ENCODE data around the gene NT5M.

The NT5M gene

DNA sequence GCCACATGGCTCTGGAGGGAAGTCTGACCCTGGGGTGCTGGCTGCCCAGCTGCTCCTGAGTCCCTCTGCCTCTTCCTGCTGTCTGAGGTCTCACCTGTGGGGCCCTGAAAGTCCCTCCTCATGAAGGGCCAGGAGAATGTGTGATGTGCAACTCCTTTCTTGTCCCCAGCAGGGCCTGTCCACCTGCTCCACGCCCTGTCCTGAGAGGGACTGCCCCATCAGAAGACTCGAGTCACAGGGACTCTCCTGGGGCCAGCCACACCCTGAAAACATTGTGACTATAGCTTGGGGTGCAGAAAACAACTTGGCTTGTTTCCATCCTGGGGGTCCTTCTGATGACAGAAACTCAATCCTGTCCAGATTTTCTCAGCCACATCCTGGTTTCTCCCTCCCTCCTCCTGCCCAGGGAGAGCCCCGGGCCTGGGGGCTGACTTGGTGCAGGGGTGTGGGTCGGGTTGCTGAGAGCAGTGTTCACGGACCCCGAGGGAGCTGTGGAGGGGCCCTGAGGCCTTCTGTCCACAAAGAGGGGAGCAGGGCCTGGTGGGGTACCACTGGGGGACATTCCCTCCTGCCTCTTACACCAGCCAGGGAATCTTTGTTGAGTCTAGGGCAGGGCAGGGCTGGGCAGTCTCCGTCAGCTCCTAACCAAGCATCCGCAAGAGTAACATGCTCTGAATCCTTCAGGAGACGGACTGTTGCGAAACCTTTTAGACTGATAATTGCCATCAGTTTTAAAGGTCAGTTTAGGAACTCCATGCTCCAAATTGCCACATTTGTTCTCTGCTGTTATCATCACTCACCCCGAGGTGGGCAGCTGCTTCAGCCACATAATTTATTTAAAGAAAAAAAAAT, 45.9 kb downstream of the NT5M start:
- H3K27me3 ChIP-seq (ENCODE audit: control insufficient read depth, low read length), result no peaks in the 10 kb centered on the region
- H4K20me1 ChIP-seq (ENCODE audit: control insufficient read depth, insufficient read depth, low read depth, low read length), result no peaks in the 10 kb centered on the region
- no peak overlapping the region for H3K27ac ChIP-seq (ENCODE audit: low read depth, low read length)
- no peak for TF ChIP-seq EZH2phosphoT487 (IDR thresholded peaks at IDR 0.05; ENCODE audit: borderline replicate concordance, low read length)
- TF ChIP-seq, protein P1, sequence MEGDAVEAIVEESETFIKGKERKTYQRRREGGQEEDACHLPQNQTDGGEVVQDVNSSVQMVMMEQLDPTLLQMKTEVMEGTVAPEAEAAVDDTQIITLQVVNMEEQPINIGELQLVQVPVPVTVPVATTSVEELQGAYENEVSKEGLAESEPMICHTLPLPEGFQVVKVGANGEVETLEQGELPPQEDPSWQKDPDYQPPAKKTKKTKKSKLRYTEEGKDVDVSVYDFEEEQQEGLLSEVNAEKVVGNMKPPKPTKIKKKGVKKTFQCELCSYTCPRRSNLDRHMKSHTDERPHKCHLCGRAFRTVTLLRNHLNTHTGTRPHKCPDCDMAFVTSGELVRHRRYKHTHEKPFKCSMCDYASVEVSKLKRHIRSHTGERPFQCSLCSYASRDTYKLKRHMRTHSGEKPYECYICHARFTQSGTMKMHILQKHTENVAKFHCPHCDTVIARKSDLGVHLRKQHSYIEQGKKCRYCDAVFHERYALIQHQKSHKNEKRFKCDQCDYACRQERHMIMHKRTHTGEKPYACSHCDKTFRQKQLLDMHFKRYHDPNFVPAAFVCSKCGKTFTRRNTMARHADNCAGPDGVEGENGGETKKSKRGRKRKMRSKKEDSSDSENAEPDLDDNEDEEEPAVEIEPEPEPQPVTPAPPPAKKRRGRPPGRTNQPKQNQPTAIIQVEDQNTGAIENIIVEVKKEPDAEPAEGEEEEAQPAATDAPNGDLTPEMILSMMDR (IDR thresholded peaks at IDR 0.05; ENCODE audit: low read depth, low read length, poor library complexity, severe bottlenecking), result no peak
- no peaks in the 10 kb centered on the region for H3F3A ChIP-seq (ENCODE audit: control insufficient read depth, insufficient read depth)
- H3K4me1 ChIP-seq (ENCODE audit: control insufficient read depth, low read length), result no peaks in the 10 kb centered on the region
- no peaks in the 10 kb centered on the region for H3K9me2 ChIP-seq (replicated peaks; ENCODE audit: control insufficient read depth, low read length)
- no peak overlapping the region for H3K4me3 ChIP-seq (ENCODE audit: low read length)
- no peaks in the 10 kb centered on the region for H3K79me2 ChIP-seq (ENCODE audit: control insufficient read depth, low read length)
- H3K36me3 ChIP-seq (ENCODE audit: control insufficient read depth, low read length), result no peaks in the 10 kb centered on the region
- no peak overlapping the region for H3K4me2 ChIP-seq (ENCODE audit: low read length)
- H3K9me3 ChIP-seq (ENCODE audit: control insufficient read depth, insufficient read depth, low read length), result no peaks in the 10 kb centered on the region

DNA sequence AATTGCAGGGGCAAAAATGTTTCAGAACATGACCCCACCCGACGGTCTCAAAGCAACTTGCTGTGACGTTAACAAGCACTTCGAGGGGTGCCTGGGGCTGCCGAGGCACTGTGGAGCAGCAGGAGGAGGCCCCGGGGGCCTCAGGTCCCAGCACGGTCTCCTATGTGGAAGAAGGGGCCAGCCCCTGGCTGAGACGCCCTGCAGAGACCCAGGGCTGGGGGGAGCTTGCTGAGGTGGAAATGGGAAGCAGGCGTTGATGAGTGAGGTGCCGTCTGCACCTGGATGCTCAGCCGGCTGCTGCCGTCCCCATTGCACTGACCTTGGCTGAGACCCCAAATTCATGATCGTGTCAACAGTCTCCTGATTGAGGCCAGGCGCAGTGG, 46.5 kb downstream of the NT5M start:
- Histone ChIP-seq H3K79me2 (ENCODE audit: control insufficient read depth, low read length) (no peaks in the 10 kb centered on the region), H3K4me2 (ENCODE audit: low read length) (no peak overlapping the region), H4K20me1 (ENCODE audit: control insufficient read depth, insufficient read depth, low read depth, low read length) (no peaks in the 10 kb centered on the region), H3K9me2 (replicated peaks; ENCODE audit: control insufficient read depth, low read length) (no peaks in the 10 kb centered on the region), H3K4me1 (ENCODE audit: control insufficient read depth, low read length) (no peaks in the 10 kb centered on the region), H3K36me3 (ENCODE audit: control insufficient read depth, low read length) (no peaks in the 10 kb centered on the region), H3K27me3 (ENCODE audit: control insufficient read depth, low read length) (no peaks in the 10 kb centered on the region), H3F3A (ENCODE audit: control insufficient read depth, insufficient read depth) (no peaks in the 10 kb centered on the region), H3K9me3 (ENCODE audit: control insufficient read depth, insufficient read depth, low read length) (no peaks in the 10 kb centered on the region), H3K4me3 (ENCODE audit: low read length) (no peak overlapping the region), H3K27ac (ENCODE audit: low read depth, low read length) (no peak overlapping the region)
- TF ChIP-seq, protein P1 (IDR thresholded peaks at IDR 0.05; ENCODE audit: low read depth, low read length, poor library complexity, severe bottlenecking), result no peak
- no peak for TF ChIP-seq EZH2phosphoT487 (IDR thresholded peaks at IDR 0.05; ENCODE audit: borderline replicate concordance, low read length)

DNA sequence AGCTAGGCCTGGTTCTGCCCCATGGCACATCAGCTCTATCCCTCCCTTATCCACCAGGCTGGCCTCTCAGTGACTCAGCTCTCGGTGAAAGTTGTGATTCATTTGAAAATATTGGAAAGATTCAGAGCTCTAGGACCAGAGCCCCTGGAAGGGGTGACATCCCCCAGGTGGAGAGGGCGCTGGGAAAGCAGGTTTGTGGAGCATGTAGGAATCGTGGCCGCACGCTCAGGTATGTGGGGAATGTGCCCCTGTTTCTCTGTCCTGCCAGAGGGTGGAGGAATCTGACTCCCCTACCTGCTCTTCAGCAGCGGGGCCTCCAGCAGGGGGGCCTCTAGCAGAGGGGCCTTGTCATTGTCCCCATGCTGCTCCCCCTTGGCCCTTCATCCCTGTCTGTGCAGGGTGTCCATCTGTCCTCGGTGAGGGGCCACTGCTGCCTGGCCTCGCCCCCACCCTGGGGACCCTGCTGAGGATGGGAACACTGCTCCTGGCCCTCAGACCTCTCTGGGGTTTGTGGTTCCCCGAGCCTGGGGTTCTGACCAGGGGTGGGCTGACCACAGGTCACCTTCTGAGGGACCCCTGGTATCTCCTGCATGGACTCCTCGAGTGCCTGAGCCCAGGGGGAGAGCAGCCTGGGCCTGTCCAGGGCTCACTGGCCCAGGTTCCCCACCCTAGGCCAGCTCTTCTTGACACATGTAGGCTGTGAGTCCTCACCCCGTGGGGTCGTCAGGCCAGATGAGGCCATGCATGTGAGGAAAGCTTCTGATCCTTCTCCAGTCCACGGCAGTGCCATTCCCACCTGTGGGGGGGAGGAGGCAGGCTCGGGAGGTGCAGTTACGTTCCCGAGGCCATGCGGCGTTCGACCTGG, 47.5 kb downstream of the NT5M start:
- no peak overlapping the region for H3K4me2 ChIP-seq (ENCODE audit: low read length)

More for the DNA sequence above, 47.5 kb downstream of the NT5M start:
- no peaks in the 10 kb centered on the region for H3K9me2 ChIP-seq (replicated peaks; ENCODE audit: control insufficient read depth, low read length)
- no peaks in the 10 kb centered on the region for H3K9me3 ChIP-seq (ENCODE audit: control insufficient read depth, insufficient read depth, low read length)
- no peak overlapping the region for H3K4me3 ChIP-seq (ENCODE audit: low read length)
- H3F3A ChIP-seq (ENCODE audit: control insufficient read depth, insufficient read depth), result no peaks in the 10 kb centered on the region
- H3K27me3 ChIP-seq (ENCODE audit: control insufficient read depth, low read length), result no peaks in the 10 kb centered on the region
- no peak overlapping the region for H3K27ac ChIP-seq (ENCODE audit: low read depth, low read length)
- no peaks in the 10 kb centered on the region for H4K20me1 ChIP-seq (ENCODE audit: control insufficient read depth, insufficient read depth, low read depth, low read length)
- H3K4me1 ChIP-seq (ENCODE audit: control insufficient read depth, low read length), result no peaks in the 10 kb centered on the region
- TF ChIP-seq EZH2phosphoT487 (IDR thresholded peaks at IDR 0.05; ENCODE audit: borderline replicate concordance, low read length), result no peak
- TF ChIP-seq, protein P1 (IDR thresholded peaks at IDR 0.05; ENCODE audit: low read depth, low read length, poor library complexity, severe bottlenecking), result no peak
- no peaks in the 10 kb centered on the region for H3K79me2 ChIP-seq (ENCODE audit: control insufficient read depth, low read length)
- no peaks in the 10 kb centered on the region for H3K36me3 ChIP-seq (ENCODE audit: control insufficient read depth, low read length)

Measured in DOHH2 (cell line).